GM13976 (cell line): ENCODE data around the gene DBH.

ENCODE experiments used
- DNase-seq: peaks from one replicate; pipeline ENCODE4 v3.0.0; 2012; ENCODE audit warnings: low spot score
- CTCF ChIP-seq: IDR thresholded peaks from 2 replicates; pipeline ENCODE4 v1.5.1; 2012; ENCODE audit warnings: borderline replicate concordance, mild to moderate bottlenecking; ENCODE audit not compliant: insufficient read depth; ENCODE audit errors: extremely low read depth, missing control alignments, control extremely low read depth
- in situ Hi-C: fragments of 300-500 bp; cut with MboI; formaldehyde crosslinking; loops from one replicate; pipeline ENCODE4 v1.12.0; 2022; ENCODE audit warnings: low sequenced_read_pairs, mixed read lengths, inconsistent platforms; ENCODE audit not compliant: unreplicated experiment

The DBH gene

GRCh38 chr9:133606708-133607025 is 29.5 kb upstream of the DBH start:
- in situ Hi-C loops = no loop called here
- TF ChIP-seq CTCF = no peak
- DNase-seq = no peak

DNA sequence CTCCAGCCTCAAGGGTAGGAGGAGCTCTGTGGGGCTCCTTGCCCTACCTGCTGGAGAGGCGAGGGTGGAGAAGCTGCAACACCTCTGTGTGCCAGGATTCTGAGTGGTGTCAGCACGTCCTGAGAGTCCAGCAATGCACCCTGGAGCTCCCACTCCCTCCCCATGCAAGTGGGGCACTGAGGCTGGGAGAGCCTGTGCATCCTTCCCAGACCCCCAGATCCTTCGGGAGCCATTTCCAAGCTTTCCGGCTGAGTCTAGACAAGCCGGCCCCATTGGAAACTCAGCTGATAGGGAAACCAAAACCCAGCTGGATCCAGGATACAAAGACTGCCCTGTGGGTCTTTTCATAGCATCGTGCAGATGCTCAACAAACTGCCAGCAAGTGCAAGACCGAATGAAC is 28.8 kb upstream of the DBH start:
- TF ChIP-seq CTCF = no peak
- in situ Hi-C loops = no loop called here
- DNase-seq = no peak

DNA sequence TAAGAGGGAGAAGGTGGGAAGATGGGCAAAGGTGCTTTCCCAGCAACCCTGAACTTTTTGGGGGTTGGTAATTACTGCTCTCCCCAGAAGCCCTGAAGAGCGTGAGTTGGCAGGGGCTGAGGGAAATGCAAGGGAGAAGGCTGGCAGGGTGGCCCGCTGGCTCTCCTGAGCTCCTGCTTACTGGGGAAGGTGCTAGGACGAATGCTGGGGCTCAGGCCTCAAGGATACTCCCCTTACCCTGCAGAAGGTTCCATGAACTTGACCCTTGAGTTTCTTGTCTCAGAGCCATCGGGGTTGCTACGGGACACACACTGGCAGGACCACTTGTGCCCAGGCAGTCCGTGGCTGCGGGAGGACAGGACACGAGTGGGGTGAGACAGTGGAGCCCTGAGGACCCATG is 28.2 kb upstream of the DBH start:
- in situ Hi-C loops = no loop called here
- DNase-seq = no peak
- no peak for TF ChIP-seq CTCF

DNA sequence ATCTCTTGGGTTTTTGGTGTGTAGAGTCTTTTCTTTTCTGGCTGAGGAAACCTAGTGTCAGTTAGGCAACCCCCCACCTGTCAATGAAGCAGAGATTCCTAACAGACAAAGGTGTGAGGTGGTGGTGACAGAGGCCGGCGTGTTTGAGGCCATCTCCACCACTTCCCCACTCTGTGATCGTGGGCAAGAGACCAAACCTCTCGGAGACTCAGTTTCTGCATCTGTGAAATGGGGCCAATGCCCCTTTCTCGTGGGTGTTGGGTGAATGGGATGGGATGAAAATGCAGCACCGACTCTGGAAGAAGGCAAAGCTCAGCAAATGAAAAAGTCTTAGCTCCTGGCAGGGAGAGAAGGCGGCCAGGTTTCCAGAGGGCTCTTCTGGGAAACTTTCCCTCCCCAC is 27.8 kb upstream of the DBH start:
- no peak for DNase-seq
- TF ChIP-seq CTCF = no peak
- in situ Hi-C loops = no loop called here

GRCh38 chr9:133608889-133609288 is 27.3 kb upstream of the DBH start:
- in situ Hi-C loops = no loop called here

GRCh38 chr9:133609311-133610098 is 26.7 kb upstream of the DBH start, which contains the start of gene FAM163B:
Gene FAM163B, minus strand, starts transcription at chr9:133609389. Its CDS starts 29,166 bp downstream, at chr9:133580223.
- DNase-seq = no peak
- TF ChIP-seq CTCF = no peak
- in situ Hi-C loops = no loop called here

More at GRCh38 chr9:133608889-133609288, 27.3 kb upstream of the DBH start:
- no peak for DNase-seq
- no peak for TF ChIP-seq CTCF

- no peak for TF ChIP-seq CTCF
- no peak for DNase-seq
- in situ Hi-C loops = no loop called here
Observed at GRCh38 chr9:133610845-133611244, 25.3 kb upstream of the DBH start.
